Prostate gland (tissue), 2 donors: ENCODE data around the gene AKNA.

ENCODE experiments used
- CTCF ChIP-seq, 4 experiments: fragments of 200-600 bp in 2 of 4; fragments of 450-650 bp in 2 of 4; sonication (generic) in 2 of 4; IDR thresholded peaks; 1 replicate in 3 of 4; 2 replicates in 1 of 4; pipeline ENCODE4 v1.5.1; 2016 to 2019; ENCODE audit warnings: antibody characterized with exemption in 4 of 4, mild to moderate bottlenecking in 2 of 4, moderate library complexity in 2 of 4
- POLR2AphosphoS5 ChIP-seq: sonication (generic); formaldehyde crosslinking; IDR thresholded peaks from one replicate; pipeline ENCODE4 v1.6.1; 2017; ENCODE audit warnings: antibody characterized with exemption

DNA sequence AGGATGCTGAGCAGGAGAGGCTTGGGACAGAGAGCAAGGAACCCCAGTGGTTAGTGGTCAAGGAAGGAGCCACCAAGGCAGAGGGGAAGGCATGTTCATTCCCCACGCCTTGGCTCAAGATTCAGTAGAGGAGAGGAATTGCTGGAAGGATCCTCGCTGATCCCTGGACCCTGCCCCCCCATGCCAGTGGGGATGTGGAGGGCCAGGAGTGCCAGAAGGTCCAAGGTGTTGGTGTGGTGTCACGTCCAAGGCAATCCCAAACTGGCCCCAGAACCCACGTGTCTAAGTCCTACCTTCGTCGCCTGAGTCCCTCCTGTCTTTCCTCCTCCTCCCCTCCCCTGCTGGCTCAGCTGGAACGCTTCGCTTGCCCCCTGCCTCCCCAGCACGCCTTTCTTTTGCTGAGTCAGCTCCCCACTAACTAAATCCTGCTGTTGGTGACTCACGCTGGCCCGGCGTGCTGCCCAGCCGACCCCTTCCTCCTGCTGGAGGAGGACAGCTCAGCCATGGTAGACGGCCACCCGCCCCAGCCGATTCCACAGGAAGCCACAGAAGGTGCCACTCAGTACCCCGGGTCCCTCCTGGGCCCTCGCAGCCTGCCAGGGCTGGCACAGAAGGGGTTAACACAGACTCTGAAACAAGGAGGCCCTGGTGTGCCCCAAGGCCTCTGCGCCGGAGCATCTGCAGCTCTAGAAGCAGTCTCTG lies 102.5 kb downstream of the AKNA start:
- TF ChIP-seq CTCF (IDR thresholded peaks at IDR 0.05) (no peak), POLR2AphosphoS5 (no peak)
